GM12878 (cell line): ENCODE data around the gene MICAL3.

Experiments
- BCL3 ChIP-seq: IDR thresholded peaks from 2 replicates; pipeline ENCODE4 v1.6.1; 2011; ENCODE audit warnings: borderline replicate concordance, low read depth, mild to moderate bottlenecking, moderate library complexity, low read length; ENCODE audit not compliant: insufficient read depth, poor library complexity, severe bottlenecking
- CHD2 ChIP-seq: IDR thresholded peaks from 2 replicates; pipeline ENCODE4 v1.6.1; 2011; ENCODE audit warnings: low read depth, low read length, improper control_type of control experiment, borderline replicate concordance
- ELK1 ChIP-seq: IDR thresholded peaks from 2 replicates; pipeline ENCODE4 v1.6.1; 2012; ENCODE audit warnings: low read depth, low read length, improper control_type of control experiment

DNA sequence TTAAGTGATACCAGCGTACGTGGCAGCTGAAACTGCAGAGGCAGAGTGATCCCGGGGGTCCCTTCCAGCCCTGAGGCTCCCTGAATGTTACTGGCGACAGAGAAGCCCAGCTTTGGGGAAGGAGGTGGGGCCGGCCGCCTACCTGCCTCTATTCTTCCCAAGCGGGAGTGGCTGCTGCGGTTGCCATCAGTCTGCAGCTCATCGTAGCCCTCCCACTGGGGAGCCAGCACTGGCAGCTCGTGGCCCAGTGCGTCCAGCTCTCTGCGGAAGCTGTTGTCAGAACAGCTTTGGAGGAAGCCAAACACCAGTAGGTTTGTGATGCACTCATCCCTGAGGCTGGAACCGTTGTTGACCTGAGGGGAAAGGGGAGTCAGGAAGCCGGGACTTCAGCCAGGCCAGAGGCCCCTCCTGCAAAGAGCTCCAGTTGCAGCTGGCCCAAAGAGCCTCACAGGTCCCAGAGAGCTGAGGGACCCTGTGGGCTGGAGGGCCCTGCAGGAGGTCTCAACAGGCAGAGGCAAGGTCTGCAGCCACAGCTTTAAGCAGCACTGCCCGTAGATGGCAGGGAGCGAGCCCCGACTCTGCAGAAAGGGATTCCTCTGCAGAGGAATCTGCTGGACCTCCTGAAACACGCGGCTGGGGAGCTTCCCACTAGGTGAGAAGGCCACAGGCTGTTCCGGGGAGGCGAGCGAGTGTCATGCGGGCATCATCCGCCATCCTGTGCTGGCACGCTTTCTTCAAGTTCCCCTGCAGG is 280.5 kb downstream of the MICAL3 start:
- no peak for TF ChIP-seq CHD2
- TF ChIP-seq BCL3: no peak
- TF ChIP-seq ELK1: no peak
